Measurements from ENCODE around the gene KRT1.

DNA sequence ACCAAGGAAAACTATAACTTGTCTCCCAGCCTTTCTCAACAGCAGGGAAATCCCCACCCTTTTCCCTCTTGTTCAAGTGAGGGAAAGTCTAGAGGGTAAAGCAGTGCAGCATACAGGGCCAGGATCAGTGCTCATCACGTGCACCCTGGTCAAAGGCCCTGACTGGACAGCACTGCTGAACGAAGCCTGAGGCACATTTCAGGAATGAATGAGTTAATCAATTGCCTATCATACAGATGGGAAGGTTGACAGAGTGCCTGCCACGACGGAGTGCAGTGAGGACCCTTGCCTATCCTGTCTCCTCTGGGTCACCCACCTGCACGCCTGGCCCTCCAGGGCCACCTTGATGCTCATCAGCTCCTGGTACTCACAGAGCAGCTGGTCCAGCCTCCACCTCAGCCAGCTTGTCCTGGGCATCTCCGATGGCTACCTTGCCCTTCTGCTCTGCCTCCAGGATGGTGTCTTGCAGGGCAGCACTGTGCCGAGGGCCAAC lies 50.2 kb downstream of the KRT1 start:
- TF ChIP-seq, protein P1, sequence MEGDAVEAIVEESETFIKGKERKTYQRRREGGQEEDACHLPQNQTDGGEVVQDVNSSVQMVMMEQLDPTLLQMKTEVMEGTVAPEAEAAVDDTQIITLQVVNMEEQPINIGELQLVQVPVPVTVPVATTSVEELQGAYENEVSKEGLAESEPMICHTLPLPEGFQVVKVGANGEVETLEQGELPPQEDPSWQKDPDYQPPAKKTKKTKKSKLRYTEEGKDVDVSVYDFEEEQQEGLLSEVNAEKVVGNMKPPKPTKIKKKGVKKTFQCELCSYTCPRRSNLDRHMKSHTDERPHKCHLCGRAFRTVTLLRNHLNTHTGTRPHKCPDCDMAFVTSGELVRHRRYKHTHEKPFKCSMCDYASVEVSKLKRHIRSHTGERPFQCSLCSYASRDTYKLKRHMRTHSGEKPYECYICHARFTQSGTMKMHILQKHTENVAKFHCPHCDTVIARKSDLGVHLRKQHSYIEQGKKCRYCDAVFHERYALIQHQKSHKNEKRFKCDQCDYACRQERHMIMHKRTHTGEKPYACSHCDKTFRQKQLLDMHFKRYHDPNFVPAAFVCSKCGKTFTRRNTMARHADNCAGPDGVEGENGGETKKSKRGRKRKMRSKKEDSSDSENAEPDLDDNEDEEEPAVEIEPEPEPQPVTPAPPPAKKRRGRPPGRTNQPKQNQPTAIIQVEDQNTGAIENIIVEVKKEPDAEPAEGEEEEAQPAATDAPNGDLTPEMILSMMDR (IDR thresholded peaks at IDR 0.05), result no peak
- TF ChIP-seq POLR2AphosphoS5 (IDR thresholded peaks at IDR 0.05), result no peak

Measured in prostate gland (tissue), 2 donors.